ENCODE measurements around the gene GLB1L2.

GRCh38 chr11:134401825-134402809, 70.3 kb downstream of the GLB1L2 start:
- TF ChIP-seq CTCF (conservative IDR thresholded peaks at IDR 0.05 in 1 of 2, IDR thresholded peaks at IDR 0.05 in 1 of 2; ENCODE audit: low read depth in 1 of 2, low read length in 2 of 2), result no peak
- no peak for TF ChIP-seq EZH2 (IDR thresholded peaks at IDR 0.05; ENCODE audit: low read length, missing control alignments)
